Nephron (organoid): ENCODE results near the gene MLLT1.
"Not testable (repeated sequence)": the region's sequence is repeated elsewhere in the genome, so short reads cannot be mapped to it uniquely, and the experiment has no call there.

ENCODE experiments used
- H3K27ac Mint-ChIP-seq, 3 experiments: 2 replicates each; pipeline ENCODE4 v1.8.0; 2020; ENCODE audit warnings: mixed read lengths in 3 of 3, mild to moderate bottlenecking in 2 of 3, moderate library complexity in 1 of 3
- H3K27me3 Mint-ChIP-seq: 2 replicates; pipeline ENCODE4 v1.8.0; 2021; ENCODE audit warnings: low read depth, mild to moderate bottlenecking, moderate library complexity, mixed read lengths
- H3K36me3 Mint-ChIP-seq: 2 replicates; pipeline ENCODE4 v1.8.0; 2020; ENCODE audit warnings: low read depth, mixed read lengths
- H3K4me1 Mint-ChIP-seq: 2 replicates; pipeline ENCODE4 v1.8.0; 2020; ENCODE audit warnings: mixed read lengths
- H3K4me3 Mint-ChIP-seq, 3 experiments: 2 replicates each; pipeline ENCODE4 v1.8.0; 2020; ENCODE audit warnings: mild to moderate bottlenecking in 3 of 3, mixed read lengths in 3 of 3, moderate library complexity in 2 of 3
- H3K9me3 Mint-ChIP-seq: 2 replicates; pipeline ENCODE4 v1.8.0; 2020; ENCODE audit warnings: mixed read lengths
- TF ChIP-seq, protein P1 (sequence below), 3 experiments: fragments of 200-600 bp; sonication (generic); IDR thresholded peaks; one replicate each; pipeline ENCODE4 v1.5.0; 2021; ENCODE audit warnings: antibody characterized with exemption in 3 of 3; ENCODE audit not compliant: unreplicated experiment in 3 of 3

The MLLT1 gene

DNA sequence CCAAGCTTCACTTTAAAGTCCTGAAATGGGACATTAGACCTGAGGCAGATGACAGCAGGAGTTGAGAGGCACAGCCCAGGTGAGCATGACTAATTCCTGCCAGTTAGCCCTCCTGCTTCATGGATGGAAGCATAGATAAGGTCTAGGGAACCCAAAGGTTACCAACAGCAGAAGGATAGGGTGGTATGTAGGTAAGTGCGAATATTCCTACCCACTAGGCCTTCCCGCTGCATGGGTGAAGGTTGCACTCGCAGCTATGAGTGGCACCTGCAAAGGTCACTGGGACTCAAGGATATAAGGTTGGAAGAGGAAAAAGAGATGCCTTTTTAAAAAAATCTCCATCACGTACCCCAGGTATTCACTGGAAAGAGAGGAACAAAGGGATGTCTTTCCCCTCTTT lies 12.2 kb upstream of the MLLT1 start:
- Mint-ChIP-seq H3K27me3 (peaks cover 8% of the 10 kb centered on the region), H3K36me3 (peaks cover 14% of the 10 kb centered on the region), H3K4me1 (no peaks in the 10 kb centered on the region), H3K4me3 (no peak overlapping the region), H3K9me3 (peaks cover 68% of the 10 kb centered on the region), H3K27ac (no peak overlapping the region)
- TF ChIP-seq, protein P1, sequence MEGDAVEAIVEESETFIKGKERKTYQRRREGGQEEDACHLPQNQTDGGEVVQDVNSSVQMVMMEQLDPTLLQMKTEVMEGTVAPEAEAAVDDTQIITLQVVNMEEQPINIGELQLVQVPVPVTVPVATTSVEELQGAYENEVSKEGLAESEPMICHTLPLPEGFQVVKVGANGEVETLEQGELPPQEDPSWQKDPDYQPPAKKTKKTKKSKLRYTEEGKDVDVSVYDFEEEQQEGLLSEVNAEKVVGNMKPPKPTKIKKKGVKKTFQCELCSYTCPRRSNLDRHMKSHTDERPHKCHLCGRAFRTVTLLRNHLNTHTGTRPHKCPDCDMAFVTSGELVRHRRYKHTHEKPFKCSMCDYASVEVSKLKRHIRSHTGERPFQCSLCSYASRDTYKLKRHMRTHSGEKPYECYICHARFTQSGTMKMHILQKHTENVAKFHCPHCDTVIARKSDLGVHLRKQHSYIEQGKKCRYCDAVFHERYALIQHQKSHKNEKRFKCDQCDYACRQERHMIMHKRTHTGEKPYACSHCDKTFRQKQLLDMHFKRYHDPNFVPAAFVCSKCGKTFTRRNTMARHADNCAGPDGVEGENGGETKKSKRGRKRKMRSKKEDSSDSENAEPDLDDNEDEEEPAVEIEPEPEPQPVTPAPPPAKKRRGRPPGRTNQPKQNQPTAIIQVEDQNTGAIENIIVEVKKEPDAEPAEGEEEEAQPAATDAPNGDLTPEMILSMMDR (IDR thresholded peaks at IDR 0.05; ENCODE audit: unreplicated experiment in 3 of 3), result no peak

DNA sequence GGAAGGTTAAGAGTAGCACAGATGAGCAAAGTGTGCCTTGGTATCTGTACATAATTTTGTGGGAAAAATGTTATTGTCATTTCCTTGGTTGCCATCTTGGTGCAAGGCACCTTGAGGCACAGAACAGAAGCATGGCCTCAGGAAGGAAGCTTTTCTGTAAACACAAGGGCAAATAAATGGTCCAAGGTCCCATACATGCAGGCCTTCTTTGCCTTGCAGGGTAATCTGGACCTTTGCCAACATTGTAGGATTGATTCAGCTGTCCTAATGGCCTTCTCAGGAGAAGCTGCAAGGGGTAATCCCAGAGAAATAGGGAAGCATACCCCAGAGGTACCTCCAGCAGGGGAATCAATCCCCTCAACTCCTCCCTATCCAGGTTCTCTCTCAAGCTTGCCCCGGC lies 9.0 kb upstream of the MLLT1 start:
- H3K27me3 Mint-ChIP-seq, result peaks cover 4% of the 10 kb centered on the region
- H3K27ac Mint-ChIP-seq, result no peak overlapping the region
- TF ChIP-seq, protein P1 (IDR thresholded peaks at IDR 0.05; ENCODE audit: unreplicated experiment in 3 of 3), result no peak
- no peaks in the 10 kb centered on the region for H3K4me1 Mint-ChIP-seq
- H3K36me3 Mint-ChIP-seq, result peaks cover 10% of the 10 kb centered on the region
- H3K4me3 Mint-ChIP-seq, result no peak overlapping the region
- H3K9me3 Mint-ChIP-seq, result peaks cover 50% of the 10 kb centered on the region

GRCh38 chr19:6287269-6287885 lies 7.6 kb upstream of the MLLT1 start:
- H3K27ac Mint-ChIP-seq, result no peak overlapping the region
- TF ChIP-seq, protein P1 (IDR thresholded peaks at IDR 0.05; ENCODE audit: unreplicated experiment in 3 of 3), result no peak
- H3K27me3 Mint-ChIP-seq, result peaks cover 6% of the 10 kb centered on the region
- peaks cover 6% of the 10 kb centered on the region for H3K36me3 Mint-ChIP-seq
- H3K9me3 Mint-ChIP-seq, result peaks cover 48% of the 10 kb centered on the region
- no peak overlapping the region for H3K4me3 Mint-ChIP-seq
- no peaks in the 10 kb centered on the region for H3K4me1 Mint-ChIP-seq

DNA sequence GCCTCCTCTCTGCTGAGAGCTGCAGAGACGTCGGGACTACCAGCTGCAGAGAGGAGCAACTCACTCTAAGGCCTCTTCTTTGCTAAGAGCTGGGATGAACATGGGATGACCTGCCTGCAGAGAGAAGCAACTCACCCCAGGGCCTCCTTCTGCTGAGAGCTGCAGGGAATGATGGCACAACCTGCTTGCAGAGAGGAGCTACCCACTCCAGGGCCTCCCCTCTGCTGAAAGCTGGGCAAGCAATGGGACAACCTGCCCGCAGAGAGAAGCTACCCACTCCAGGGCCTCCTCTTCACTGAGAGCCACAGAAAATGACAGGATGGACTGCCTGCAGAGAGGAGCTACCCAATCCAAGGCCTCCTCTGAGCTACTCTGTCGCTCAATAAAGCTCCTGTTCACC lies 6.9 kb upstream of the MLLT1 start:
- TF ChIP-seq, protein P1 (IDR thresholded peaks at IDR 0.05; ENCODE audit: unreplicated experiment in 3 of 3), result no peak
- H3K4me1 Mint-ChIP-seq, result no peaks in the 10 kb centered on the region
- H3K36me3 Mint-ChIP-seq, result peaks cover 2% of the 10 kb centered on the region
- peaks cover 3% of the 10 kb centered on the region for H3K27me3 Mint-ChIP-seq
- no peak overlapping the region for H3K4me3 Mint-ChIP-seq
- H3K27ac Mint-ChIP-seq, result no peak overlapping the region
- peaks cover 44% of the 10 kb centered on the region for H3K9me3 Mint-ChIP-seq

DNA sequence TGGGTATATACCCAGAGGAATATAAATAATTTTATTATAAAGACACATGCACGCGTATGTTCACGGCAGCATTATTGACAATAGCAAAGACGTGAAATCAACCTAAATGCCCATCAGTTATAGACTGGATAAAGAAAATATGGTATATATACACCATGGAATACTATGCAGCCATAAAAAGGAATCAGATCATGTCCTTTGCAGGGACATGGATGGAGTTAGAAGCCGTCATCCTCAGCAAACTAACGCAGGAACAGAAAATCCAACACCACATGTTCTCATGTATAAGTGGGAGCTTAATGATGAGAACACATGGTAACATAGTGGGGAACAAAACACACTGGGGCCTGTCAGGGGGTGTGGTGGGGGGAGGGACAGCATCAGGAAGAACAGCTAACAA lies 2.6 kb upstream of the MLLT1 start:
- not testable (repeated sequence) for H3K36me3 Mint-ChIP-seq, H3K27me3 Mint-ChIP-seq, H3K27ac Mint-ChIP-seq, H3K9me3 Mint-ChIP-seq
- peak overlapping the region in 1 of 3 experiments; percentile 17 for H3K4me3 Mint-ChIP-seq
- peaks cover 16% of the 10 kb centered on the region for H3K4me1 Mint-ChIP-seq

- H3K4me1 Mint-ChIP-seq, result peaks cover 44% of the 10 kb centered on the region
- peaks cover 3% of the 10 kb centered on the region for H3K27me3 Mint-ChIP-seq
- H3K4me3 Mint-ChIP-seq, result peak overlapping the region in 1 of 3 experiments; percentile 53
- H3K27ac Mint-ChIP-seq, result no peak overlapping the region
- peaks cover 6% of the 10 kb centered on the region for H3K9me3 Mint-ChIP-seq
- TF ChIP-seq, protein P1 (IDR thresholded peaks at IDR 0.05; ENCODE audit: unreplicated experiment in 3 of 3), result no peak
- H3K36me3 Mint-ChIP-seq, result peaks cover 9% of the 10 kb centered on the region
Observed at GRCh38 chr19:6279620-6279930, 200 bp downstream of the MLLT1 start.
